NCI-H510A (cell line): Measurements from ENCODE around the gene MAP3K19.
"Not testable (repeated sequence)": the region's sequence is repeated elsewhere in the genome, so short reads cannot be mapped to it uniquely, and the experiment has no call there.

Source experiments
- DNase-seq: peaks from one replicate; lab custom pipeline; 2025; lab: John Stamatoyannopoulos, UW

MAP3K19 gene, protein sequence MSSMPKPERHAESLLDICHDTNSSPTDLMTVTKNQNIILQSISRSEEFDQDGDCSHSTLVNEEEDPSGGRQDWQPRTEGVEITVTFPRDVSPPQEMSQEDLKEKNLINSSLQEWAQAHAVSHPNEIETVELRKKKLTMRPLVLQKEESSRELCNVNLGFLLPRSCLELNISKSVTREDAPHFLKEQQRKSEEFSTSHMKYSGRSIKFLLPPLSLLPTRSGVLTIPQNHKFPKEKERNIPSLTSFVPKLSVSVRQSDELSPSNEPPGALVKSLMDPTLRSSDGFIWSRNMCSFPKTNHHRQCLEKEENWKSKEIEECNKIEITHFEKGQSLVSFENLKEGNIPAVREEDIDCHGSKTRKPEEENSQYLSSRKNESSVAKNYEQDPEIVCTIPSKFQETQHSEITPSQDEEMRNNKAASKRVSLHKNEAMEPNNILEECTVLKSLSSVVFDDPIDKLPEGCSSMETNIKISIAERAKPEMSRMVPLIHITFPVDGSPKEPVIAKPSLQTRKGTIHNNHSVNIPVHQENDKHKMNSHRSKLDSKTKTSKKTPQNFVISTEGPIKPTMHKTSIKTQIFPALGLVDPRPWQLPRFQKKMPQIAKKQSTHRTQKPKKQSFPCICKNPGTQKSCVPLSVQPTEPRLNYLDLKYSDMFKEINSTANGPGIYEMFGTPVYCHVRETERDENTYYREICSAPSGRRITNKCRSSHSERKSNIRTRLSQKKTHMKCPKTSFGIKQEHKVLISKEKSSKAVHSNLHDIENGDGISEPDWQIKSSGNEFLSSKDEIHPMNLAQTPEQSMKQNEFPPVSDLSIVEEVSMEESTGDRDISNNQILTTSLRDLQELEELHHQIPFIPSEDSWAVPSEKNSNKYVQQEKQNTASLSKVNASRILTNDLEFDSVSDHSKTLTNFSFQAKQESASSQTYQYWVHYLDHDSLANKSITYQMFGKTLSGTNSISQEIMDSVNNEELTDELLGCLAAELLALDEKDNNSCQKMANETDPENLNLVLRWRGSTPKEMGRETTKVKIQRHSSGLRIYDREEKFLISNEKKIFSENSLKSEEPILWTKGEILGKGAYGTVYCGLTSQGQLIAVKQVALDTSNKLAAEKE (N-terminal part only)

DNA sequence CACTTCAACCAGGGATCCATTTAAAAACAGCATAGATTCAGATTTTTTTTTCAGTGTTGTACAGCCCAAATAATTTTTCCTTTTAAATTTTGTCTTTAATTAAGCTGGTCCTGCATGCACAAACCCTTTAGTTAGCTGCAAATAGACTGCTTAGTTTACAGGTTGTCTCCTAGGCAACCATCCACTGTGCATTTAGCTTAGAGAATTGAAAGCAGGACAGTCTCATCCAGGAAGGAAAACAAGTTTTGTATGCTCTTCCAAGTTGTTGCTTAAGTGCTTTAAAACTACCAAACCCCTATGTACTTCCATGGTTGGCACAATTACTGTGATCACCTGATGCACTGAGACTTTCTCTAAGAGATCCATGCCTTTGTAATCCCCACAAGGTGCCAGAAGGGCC is at the start of gene MAP3K19:
TSS of gene MAP3K19 (minus strand) at position 148 of the 400 bp plus-strand sequence. CDS start 22,800 bp downstream, outside the sequence.
- DNase-seq, result no peak

DNA sequence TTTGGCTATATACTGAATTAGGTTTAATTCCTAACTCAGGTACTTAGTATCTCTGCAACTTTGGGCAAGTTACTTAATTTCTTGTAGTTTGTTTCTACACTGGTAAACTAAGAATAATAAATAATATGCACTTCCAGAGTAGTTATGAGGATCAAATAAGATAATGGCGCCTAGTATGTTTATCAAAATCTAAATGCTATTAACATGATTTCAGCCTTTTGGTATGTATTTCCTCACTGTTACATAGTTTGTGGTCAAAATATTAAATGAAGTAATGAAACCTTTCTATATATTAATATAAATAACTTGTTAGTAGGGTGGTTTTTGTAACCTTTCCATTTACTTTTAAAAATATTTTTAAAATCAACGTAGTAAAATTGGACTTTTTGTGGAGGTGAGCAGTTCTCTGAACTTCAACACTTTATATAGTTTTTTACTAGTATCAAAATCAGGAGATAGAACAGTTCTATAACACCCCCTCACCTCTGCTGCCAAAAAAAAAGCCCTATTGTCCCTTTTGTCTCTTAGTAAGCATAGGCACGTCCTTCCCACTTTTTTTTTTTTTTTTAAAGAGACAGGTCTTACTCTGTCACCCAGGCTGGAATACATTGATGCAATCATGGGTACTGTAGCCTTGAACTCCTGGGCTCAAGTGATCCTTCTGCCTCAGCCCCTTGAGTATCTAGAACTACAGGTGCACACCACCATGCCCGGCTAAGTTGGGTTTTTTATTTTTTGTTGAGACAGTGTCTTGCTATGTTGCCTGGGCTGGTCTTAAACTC is 49.6 kb upstream of the MAP3K19 start:
- no peak for DNase-seq

DNA sequence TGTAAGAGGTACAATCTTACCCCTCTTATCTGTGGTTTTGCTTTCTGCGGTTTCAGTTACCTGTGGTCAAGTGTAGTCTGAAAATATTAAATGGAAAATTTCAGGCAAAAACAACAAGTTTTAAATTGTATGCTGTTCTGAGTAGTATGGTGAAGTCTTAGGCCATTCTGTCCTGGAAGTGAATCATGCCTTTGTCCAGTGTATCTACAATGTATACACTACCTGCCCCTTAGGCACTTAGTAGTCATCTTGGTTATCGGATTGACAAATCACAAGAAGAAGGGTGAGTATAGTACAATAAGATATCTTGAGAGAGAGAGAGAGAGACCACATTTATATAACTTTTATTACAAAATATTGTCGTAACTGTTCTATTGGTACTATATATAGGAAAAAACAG is 48.3 kb upstream of the MAP3K19 start:
- no peak for DNase-seq

DNA sequence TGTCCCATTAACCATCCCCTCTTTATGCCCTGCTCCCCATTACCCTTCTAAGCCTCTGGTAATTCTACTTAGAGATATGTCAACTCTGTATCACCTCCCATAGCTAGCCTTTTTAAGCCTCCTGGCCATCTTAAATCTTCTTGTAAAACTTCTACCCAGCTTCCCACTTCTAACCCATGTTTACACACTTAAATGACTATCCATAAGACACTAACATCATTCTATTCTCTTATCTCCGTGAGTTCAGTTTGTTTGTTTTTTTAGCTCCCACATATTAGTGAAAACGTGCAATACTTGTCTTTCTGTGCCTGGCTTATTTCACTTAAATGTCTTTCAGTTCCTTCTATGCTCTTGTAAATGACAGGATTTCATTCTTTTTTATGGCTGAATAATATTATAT is 47.3 kb upstream of the MAP3K19 start:
- no peak for DNase-seq

DNA sequence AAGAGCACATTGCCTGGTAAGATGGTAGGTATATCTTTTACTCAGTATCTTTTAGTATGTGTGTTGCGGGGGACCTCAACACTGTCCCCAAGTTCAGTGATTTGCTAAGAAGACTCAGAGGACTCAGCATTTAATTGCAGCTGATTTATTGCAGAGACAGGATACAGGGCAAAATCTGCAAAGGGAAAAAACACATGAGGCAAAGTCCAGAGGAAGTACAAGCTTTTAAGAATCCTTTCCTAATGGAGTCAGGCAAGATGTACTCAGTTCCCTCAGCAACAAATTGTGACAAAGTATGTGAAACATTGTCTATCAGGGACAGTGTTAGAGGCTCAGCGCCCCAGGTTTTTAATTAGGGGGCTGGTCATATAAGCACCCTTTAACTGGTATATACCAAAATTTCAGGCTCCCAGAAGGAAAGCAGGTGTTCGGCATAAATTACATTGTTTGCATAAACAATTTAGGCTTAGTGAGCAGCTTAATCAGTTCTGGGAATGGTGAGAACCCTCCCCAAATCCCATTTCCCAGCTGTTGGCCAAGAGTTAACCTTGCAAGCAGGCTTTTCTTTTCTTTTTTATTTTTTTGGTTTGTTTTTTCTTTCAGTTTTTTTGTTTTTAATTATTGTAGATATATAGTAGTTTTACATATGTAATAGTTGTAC is 46.6 kb upstream of the MAP3K19 start:
- DNase-seq, result no peak

DNA sequence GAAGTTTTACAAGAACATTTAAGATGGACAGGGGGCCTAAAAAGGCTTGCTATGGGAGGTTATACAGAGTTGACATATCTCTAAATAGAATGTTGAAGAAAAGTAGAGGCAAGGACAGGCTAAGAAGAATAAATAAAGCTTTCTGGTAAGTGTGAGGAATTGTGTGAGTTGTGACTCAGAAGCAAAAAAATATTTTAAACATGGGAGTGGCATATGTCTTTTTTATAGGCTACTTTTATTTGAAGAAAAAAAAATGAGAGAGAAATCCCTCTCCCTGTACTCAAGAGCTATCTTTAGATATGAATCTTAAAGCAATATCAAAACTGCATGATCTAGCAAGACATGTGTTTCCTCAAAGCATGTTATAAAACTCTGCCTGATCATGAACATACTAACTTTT is 45.9 kb upstream of the MAP3K19 start:
- DNase-seq, result no peak

DNA sequence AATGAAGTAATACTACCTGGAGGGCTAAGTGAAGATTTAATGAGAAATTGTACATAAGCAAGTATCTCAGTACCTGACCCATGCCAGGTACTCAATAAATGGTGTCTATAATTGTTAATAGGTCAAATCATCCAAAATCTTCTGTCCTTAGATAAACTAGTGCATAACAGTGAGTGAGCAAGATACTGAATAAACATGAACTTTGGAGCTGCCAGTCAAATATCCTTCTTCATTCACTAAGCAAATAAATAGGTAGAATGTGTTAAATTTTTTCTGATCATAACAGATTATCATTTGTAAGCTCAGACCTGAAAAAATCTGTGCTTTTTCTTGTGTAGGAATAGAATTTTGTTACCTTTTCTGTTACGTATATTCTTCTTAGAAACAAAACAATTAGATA is 44.4 kb upstream of the MAP3K19 start:
- DNase-seq, result no peak

DNA sequence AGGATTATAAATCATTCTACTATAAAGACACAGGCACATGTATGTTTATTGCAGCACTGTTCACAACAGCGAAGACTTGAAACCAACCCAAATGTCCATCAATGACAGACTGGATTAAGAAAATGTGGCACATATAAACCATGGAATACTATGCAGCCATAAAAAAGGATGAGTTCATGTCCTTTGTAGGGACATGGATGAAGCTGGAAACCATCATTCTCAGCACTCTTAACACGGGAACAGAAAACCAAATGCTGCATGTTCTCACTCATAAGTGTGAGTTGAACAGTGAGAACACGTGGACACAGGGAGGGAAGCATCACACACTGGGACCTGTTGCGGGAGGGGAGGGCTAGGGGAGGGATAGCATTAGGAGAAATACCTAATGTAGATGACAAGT is 42.4 kb upstream of the MAP3K19 start:
- not testable (repeated sequence) for DNase-seq

DNA sequence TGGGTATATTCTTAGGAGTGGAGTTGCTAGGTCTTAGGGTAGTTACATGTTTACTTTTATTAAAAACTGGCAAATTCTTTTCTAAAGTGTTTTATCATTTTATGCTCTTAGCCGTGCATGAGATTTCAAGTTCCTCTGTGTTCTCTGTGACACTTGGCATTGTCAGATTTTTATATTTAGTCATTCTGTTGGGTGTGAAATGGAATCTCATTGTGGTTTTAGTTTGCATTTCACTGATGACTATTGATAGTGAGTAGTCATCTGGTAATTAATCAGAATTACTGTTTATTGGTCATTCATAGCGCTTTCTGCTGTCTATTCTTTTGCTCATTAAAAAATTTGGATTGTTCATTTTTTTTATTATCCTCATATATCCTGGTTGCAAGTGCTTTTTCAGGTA is 39.0 kb upstream of the MAP3K19 start:
- no peak for DNase-seq

DNA sequence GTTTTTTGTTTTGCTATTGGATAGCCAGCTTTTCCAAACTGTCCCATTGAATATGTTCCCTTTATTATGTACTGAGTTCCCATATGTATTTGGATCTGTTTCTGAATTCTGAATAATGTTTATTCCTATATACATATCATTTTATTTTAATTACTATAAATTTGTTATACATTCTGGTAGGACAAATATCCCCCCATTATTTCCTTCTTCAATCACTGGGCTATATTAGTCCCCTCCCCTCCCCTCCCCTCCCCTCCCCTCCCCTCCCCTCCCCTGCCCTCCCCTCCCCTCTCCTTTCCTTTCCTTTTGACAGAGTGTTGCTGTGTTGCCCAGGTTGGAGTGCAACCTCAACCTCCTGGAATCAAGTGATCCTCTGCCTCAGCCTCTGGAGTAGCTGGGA is 31.2 kb upstream of the MAP3K19 start:
- no peak for DNase-seq

DNA sequence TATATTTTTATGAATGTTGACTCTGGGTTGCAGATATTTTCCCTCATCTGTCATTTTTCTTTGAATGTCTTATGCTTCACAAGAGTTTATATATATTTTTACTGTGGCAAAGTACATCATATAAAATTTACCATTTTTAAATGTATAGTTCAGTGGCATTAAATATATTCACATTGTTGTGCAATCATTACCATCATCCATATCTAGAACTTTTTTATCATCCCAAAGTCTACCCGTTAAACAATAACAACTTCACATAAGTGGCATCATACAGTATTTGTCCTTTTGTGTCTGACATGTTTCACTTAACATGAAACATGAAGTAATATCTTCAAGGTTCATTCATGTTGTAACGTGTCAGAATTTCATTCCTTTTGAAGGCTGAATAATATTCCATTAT is 29.3 kb upstream of the MAP3K19 start:
- DNase-seq, result no peak

DNA sequence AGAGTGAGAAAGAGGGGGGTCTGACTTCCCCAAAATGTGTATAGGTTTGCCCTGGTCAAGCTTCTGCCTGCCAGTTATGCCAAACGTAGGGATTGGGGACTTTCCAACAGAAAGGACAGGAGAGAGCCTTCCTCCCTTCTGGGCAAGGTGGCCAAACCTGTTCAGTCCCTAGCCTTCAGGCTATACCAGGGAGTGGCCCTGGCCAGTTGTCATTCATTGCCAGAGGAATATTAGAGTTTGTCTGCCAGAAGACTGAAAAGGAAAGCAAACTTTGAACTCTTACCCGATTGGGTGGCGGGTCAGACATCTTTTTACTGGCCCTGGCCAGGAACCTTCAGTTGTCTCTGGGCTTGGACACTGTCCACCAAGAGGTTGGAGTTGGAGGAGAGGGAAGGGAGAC is 27.0 kb upstream of the MAP3K19 start:
- no peak for DNase-seq

DNA sequence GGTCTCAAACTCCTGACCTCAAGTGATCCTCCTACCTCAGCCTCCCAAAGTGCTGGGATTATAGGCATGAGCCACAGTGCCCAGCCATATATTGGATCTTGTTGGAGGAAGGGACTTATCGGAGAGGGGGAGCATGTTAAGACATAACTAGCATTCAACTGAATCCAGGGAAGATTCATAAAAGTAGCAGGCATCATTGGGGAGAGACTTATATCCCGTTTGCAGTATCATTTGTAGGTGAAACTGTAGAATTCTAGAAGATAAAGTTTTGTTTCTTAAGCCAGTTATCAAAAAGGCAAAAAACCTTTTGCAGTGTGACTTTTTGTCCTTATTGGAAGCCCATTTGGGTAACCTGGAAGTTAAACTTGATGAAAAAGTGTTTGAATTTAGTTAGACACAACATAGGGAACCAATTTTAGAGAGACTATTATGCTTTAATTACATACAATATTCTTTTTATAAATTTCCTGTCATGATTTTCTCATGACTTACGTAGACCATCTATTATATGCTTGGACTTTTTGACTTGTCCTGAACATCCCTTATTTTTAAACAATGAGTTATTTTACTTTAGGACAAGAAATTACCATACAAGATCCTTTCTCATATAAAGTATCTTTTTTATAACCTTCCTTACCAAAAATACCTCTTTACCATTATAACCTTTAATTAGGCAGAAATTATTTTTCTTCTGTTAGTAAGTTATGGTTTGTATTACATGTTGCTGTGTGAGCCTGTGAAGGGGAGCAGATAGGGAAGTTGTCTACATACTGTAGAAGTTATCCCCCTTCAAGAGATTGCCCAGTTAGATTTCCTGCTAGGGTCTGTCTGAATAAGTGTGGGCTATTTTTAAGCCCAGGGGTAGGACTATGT is 25.1 kb upstream of the MAP3K19 start:
- no peak for DNase-seq

DNA sequence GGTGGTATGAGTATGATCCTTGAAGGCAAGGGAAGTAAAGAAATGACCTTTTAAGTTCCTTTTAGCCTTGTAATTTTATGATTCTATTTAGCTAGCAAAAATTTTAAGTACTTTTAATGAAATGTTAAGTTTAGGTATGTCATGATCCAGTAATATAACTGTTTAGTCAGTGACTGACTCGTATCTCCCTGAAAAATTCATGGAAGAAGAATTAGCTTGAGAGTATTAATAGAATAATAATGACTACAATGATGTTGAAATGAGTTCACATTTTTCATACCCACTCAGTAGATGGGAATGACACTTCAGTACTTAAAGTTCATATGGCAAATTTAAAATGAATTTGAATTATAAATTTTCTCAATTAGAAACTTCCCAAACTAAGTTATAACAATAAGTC is 19.5 kb upstream of the MAP3K19 start:
- DNase-seq, result no peak

DNA sequence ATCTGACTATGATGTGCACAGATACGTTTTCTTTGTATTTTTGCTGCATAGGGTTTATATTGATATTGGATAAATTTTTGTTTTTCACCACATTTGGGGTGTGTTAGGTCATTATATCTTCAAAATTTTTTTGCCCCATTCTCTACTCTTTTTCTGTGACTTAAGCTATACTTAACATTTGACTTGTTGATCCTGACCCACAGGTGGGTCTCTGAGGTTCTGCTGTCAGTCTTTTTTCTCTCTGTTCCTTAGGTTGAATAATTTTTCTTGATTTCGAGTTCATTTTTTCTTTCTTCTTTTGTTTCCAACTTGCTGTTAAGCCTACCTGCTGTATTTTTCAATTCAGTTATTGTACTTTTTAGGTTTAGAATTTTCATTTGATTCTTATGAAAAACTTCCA is 16.9 kb upstream of the MAP3K19 start:
- DNase-seq, result no peak

DNA sequence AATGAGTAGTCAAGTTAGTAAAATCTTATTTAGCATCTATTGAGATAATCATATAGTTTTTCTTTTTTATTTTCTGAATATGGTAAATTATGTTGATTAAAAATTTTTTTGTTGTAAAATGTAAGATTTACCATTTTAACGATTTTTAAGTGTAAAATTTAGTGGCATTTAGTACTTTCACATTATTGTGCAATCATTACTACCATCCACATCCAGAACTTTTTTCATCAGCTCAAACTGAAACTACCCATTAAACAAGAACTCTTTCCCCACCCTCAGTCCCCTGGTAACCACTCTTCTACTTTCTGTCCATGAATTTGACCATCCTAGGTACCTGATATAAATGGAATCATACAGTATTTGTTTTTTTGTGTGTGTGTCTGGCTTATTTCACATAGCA is 16.0 kb upstream of the MAP3K19 start:
- no peak for DNase-seq

DNA sequence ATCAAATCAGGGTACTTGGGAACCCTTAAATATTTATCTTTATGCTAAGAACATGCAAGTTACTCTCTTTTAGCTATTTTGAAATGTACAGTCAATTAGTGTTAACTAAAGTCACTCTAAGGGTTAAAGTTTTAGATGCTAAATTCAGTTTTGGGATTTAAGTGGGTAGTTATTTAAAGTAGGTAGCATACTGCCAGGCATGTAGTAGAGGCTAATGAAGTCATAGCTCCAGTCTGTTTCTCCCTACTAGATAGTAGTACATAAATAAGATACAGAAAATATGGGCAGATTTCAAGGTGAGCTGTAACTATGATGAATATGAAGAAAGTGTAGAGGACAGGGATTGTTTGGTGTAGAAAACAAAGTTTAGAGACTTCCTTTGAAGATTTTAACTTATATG is 12.3 kb upstream of the MAP3K19 start:
- no peak for DNase-seq

DNA sequence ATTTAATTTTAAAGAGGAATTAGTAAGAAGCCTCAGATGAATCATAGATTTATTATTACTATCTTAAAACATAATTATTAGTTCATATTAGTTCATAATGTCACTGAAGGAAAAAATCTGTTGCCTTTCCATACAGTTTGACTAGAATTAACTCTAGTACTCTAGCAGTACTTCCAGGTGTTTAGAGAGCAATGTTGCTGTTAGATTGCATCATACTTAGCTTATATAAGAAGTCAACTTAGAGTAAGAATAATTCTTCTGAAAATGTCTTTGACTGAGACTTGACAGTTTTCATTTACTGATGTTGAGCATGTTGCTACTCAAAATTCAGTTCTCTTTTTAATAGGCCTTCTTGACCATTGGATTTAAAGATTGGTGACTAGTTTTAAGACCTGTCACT is 9.5 kb upstream of the MAP3K19 start:
- DNase-seq, result no peak

DNA sequence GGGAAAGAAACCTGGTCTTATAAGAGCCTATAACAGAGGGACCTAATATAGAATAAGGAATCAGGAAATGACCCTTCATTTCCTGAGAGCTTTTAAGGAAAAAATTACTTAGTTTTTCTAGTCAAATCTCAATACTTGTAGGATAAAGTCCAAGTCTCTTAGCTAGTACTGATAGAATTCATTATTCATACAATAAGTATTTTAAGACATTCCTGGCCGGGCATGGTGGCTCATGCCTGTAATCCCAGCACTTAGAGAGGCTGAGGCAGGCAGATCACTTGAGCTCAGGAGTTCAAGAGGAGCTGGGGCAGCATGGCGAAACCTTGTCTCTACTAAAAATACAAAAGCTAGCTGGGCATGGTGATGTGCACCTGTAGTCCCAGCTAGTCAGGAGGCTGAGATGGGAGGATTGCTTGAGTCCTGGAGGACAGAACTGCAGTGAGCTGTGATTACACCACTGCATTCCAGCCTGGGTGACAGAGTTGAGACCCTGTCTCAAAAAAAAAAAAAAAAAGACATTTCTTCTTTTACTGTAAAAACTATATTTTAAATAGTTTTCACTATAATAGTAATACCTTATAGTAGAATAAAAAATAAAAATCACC is 8.0 kb upstream of the MAP3K19 start:
- no peak for DNase-seq

DNA sequence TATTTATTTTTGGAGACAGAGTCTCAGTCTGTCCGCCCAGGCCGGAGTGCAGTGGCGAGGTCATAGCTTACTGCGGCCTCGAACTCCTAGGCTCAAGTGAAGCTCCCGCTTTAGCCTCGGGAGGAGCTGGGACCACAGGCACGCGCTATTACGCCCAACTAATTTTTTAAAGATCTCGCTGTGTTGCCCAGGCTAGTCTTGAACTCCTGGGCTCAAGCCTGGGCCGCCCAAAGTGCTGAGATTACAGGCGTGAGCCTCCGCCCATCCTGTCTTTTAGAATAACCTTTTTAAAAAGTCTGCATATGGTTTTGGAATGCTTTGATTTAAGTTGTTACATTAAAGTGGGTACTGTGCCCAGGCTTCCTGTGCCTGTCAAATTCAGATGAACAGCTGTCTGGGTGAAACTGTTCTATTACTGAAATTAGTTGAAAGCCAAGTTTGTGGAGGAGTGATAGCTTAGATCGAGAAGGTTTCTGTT is 5.8 kb upstream of the MAP3K19 start:
- DNase-seq, result no peak
